ENCODE results near the gene CRTC3. TPM values are rescaled to one million over a fixed set of nuclear protein-coding genes. Genes with fewer than 3 reads are reported as not detected.

The CRTC3 gene
- total RNA-seq, 2 donors from 2014 or later = 23.0 to 23.1 TPM

- no peak for ATAC-seq
These were observed 52.8 kb downstream of the CRTC3 start for GRCh38 chr15:90582553-90582952.

GRCh38 chr15:90583471-90584252, 53.9 kb downstream of the CRTC3 start:
- DNase-seq (no peak), ATAC-seq (no peak)
- intact Hi-C loops (cut with DNase I, micrococcal nuclease) = no loop called here

More at GRCh38 chr15:90582553-90582952, 52.8 kb downstream of the CRTC3 start:
- DNase-seq = no peak
- intact Hi-C loops (cut with DNase I, micrococcal nuclease) = no loop called here

GRCh38 chr15:90584841-90585240, 55.1 kb downstream of the CRTC3 start:
- ATAC-seq = no peak
- intact Hi-C loops (cut with DNase I, micrococcal nuclease) = no loop called here
- no peak for DNase-seq

GRCh38 chr15:90585863-90586262, 56.1 kb downstream of the CRTC3 start:
- DNase-seq = no peak
- intact Hi-C loops (cut with DNase I, micrococcal nuclease) = no loop called here
- no peak for ATAC-seq

DNA sequence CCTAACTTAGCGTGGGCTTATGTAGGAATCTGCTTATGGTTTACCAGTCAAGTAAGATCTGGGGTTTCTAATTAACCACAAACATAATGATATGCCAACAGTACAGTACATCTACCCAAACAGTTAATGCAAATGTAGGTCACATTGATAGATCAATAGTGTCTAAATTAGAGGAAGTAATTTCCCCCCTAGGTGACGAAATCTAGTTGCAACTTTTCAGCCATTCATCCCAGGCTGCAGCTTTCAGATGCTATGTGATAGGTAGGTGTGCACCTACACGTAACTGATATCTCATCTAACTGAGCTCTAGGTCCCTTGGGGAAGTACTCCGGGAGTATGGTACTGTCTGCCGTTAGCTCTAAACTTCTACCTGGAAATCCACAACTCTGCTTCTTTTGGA, 57.2 kb downstream of the CRTC3 start:
- DNase-seq = no peak
- no peak for ATAC-seq
- intact Hi-C loops (cut with DNase I, micrococcal nuclease) = no loop called here

GRCh38 chr15:90588427-90588826, 58.7 kb downstream of the CRTC3 start:
- no peak for ATAC-seq
- no peak for DNase-seq
- intact Hi-C loops (cut with DNase I, micrococcal nuclease) = no loop called here

DNA sequence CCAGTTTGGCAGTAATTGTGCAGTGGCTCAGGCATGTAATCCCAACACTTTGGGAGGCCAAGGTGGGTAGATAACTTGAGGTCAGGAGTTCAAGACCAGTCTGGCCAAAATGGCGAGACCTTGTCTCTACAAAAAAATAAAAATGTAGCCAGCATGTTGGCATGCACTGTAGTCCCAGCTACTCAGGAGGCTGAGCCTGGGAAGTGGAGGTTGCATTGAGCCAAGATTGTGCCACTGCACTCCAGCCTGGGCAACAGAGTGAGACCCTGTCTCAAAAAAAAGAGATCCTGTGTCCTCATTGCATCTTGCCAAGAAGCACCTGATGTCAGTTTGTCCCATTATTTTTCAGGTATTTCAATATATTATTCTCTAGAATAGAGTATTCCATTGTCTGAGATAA, 61.8 kb downstream of the CRTC3 start:
- intact Hi-C loops (cut with DNase I, micrococcal nuclease) = loop anchor here in 1 of 2 donors (10.0 kb wide), 1 partner anchor 57 kb away; no protein-coding TSS in a partner anchor
- no peak for ATAC-seq
- no peak for DNase-seq

DNA sequence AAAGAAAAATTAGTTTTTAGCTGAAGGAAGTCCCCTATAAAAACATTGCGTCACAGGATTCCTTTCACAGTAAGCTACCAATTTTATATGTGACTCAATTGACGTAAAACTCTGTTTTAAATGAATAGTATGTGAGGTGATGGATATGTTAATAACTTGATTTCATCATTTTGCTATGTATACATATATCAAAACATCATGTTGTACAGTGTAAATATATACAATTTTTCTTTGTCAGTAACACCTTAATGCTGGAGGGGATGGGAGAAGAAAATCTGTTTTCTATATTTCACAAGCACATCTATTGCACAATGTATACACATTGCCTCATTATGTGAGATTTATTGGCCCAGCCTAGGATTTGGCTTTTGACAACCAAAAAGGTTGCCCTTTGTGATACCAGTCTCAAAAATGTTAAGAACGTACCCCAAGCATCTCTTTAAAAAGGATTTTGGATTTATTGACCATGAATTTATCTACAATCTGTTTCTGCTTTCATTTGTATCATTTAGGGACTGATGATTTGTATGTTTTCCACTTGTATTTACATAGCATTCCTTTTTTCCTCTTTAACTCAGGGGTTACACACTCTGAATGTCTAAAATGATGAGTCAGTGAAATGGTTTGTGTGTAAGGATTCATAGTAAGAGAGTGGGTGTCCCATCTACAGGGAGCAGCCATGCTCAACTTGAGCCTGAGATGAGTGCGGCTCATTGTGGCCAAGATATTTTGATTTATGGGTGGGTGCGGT, 62.6 kb downstream of the CRTC3 start:
- intact Hi-C loops (cut with DNase I, micrococcal nuclease) = loop anchor here in 1 of 2 donors (10.0 kb wide), 1 partner anchor 58 kb away; no protein-coding TSS in a partner anchor
- ATAC-seq (no peak), DNase-seq (no peak)

DNA sequence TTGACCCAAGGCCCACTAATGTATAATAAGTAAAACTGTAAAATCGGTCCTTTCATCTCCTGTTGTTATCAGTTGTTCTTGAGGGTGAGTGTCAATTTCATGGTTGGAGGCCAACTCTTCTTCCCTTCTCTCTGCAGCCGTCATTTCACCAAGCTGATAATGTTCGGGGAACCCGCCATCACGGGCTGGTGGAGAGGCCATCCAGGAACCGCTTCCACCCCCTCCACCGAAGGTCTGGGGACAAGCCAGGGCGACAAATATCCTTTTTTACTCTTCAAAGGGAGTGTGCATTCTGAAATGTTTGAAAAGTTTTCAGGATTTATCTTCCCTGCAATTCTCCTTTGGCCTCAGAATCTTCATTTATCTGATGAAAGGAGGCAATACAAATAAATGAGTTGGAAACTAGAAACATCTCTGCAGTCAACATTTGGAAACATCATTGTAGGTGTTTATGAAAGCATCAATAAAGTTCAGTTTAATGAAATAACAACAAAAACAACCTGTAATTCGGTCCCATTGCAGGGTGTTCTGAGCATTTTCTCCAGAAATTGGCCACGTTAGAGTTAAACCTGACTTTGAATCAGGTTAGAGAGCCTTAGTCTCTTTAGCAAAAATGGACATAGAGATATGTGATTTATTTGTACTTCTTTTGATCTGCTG, 63.9 kb downstream of the CRTC3 start:
- ATAC-seq (no peak), DNase-seq (no peak)
- intact Hi-C loops (cut with DNase I, micrococcal nuclease) = loop anchor here in 1 of 2 donors (10.0 kb wide), 1 partner anchor 59 kb away; no protein-coding TSS in a partner anchor

DNA sequence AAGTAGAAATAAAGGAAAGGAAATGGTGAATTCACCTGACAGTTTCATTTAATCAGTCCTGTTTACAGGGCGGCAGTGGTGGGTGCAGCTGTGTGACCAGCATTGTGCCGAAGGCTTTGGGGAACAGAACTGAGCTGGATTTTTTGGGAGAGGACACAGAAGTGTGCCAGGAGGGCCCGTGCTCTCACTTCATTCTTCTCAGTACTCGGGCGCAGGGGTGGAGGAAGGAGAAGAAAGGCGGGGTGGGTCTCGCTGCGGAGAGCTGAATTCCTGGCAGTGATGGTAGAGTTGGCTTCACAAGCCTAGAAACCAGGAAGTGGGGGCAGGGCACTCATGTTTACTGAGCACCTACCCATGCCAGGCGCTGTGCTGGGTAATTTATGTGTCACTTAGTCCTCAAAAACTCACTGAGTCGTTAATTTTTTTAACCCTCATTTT, 64.6 kb downstream of the CRTC3 start:
- ATAC-seq = peak; percentile 92

GRCh38 chr15:90595763-90596155, 66.0 kb downstream of the CRTC3 start:
- ATAC-seq (no peak), DNase-seq (peak in 1 of 2 donors; percentile 14)
- intact Hi-C loops (cut with DNase I, micrococcal nuclease) = loop anchor here in 1 of 2 donors (10.0 kb wide), 1 partner anchor 61 kb away; no protein-coding TSS in a partner anchor

More for the DNA sequence above, 64.6 kb downstream of the CRTC3 start:
- peak; percentile 94 to 95 for DNase-seq
- intact Hi-C loops (cut with DNase I, micrococcal nuclease) = loop anchor here in 1 of 2 donors (10.0 kb wide), 1 partner anchor 60 kb away; no protein-coding TSS in a partner anchor

DNA sequence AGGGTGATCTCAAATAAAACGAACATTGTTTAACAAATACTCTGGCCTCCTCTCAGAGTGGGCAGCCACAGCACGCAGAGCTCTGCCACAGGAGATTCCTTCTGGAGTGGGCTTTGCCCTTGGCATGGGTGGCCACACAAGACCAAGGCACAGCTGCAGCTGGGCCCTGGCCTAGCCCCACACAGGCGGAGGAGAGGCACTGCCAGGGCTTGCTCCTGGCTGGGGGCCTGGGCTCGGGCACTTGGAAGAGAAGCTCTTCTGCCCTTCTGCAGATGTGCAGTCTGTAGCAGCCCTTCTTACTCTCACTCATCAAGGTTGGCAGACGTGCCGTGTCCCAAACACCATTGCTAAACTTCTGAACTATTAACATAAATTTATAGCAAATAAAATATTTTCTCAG, 67.2 kb downstream of the CRTC3 start:
- DNase-seq = no peak
- no peak for ATAC-seq
- intact Hi-C loops (cut with DNase I, micrococcal nuclease) = loop anchor here in 1 of 2 donors (10.0 kb wide), 1 partner anchor 62 kb away; no protein-coding TSS in a partner anchor

DNA sequence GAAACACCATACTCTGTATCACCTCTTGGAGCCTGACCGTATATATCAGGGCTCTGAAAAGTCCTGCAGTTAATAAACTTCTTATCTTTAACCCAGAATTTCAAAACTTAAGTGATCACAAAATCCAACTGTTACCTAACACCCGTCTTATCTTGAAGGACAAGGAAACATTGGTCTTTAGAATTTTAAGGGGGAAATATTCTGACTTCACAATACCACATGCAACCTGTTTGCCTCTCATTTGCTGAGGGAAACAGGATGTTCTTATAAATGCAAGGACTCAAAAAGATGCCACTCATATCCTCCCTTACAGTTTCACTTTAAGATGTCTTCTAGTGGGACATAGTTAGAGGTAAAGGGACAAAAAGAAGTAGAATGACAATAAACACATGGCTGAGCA, 67.9 kb downstream of the CRTC3 start:
- intact Hi-C loops (cut with DNase I, micrococcal nuclease) = loop anchor here in 1 of 2 donors (10.0 kb wide), 1 partner anchor 63 kb away; no protein-coding TSS in a partner anchor
- DNase-seq (no peak), ATAC-seq (peak; percentile 41)

DNA sequence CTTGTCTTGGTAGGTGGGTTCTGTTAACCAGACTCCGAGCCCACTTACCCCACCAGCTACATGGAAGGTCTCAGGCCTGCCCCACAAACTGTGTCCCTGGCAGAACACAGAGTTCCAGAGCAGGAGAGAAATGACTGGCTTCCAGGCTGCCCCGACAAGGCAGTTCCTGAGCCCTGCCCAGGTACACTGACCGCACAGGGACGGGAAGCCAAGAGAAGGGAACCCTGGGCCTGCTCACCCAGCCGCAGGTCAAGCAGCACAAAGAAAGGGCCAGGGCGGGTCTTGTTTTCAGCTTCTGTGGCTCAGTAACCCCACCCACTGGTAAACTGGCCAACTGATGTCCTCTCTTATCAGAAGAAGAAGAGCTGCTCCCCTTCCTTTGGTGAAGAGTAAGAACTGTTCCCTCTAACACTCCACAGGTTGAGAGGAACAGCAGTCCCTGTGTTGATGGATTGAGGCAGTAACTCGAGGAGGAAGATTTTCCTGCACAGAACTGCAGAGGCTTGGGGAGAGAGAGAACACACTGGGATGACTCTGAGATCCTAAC, 68.4 kb downstream of the CRTC3 start:
- intact Hi-C loops (cut with DNase I, micrococcal nuclease) = loop anchor here in 1 of 2 donors (10.0 kb wide), 1 partner anchor 63 kb away; no protein-coding TSS in a partner anchor
- DNase-seq = peak; percentile 80 to 82
- peak; percentile 79 for ATAC-seq

- DNase-seq (no peak), ATAC-seq (no peak)
- intact Hi-C loops (cut with DNase I, micrococcal nuclease) = loop anchor here in 1 of 2 donors (10.0 kb wide), 1 partner anchor 64 kb away; no protein-coding TSS in a partner anchor
These were observed 69.0 kb downstream of the CRTC3 start for GRCh38 chr15:90598679-90599078.

GRCh38 chr15:90599116-90599515, 69.4 kb downstream of the CRTC3 start:
- intact Hi-C loops (cut with DNase I, micrococcal nuclease) = loop anchor here in 1 of 2 donors (10.0 kb wide), 1 partner anchor 64 kb away; no protein-coding TSS in a partner anchor
- DNase-seq = no peak
- ATAC-seq = no peak

- intact Hi-C loops (cut with DNase I, micrococcal nuclease) = loop anchor here in 1 of 2 donors (10.0 kb wide), 1 partner anchor 65 kb away; no protein-coding TSS in a partner anchor
- ATAC-seq (no peak), DNase-seq (no peak)
These were observed 69.9 kb downstream of the CRTC3 start for GRCh38 chr15:90599644-90600043.

DNA sequence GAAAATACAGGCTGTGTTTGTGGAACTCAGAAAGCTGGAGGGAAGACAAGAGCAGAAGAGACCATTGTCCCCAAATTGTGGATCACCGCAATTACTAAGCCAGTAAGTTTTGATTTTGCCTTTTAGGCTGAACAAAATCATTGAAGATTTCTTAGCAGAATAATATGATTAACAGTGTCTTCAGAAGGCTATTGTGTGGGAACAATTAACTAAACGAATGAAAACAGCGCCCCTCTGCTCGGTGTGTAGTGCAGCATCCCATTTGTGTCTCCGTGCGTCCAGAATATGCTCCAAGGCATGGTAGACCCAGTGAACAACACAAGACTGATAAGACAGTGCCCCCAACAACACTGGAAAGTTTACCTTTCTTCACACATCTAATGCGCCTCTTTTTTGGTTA, 71.2 kb downstream of the CRTC3 start:
- ATAC-seq (no peak), DNase-seq (no peak)
- intact Hi-C loops (cut with DNase I, micrococcal nuclease) = no loop called here
